Activated CD8-positive, alpha-beta T cell treated with anti-CD3 and anti-CD28 coated beads, Interleukin-2, amount 10 ng/mL, durations not matched to agents 7 days and 5 days (primary cell): ENCODE results near the gene QPCTL. TPM values are rescaled to one million over a fixed set of nuclear protein-coding genes. Genes with fewer than 3 reads are reported as not detected.
A peak's percentile ranks its signal among the peaks of the same experiment; 100 is the strongest.
"Not testable (repeated sequence)": the region's sequence is repeated elsewhere in the genome, so short reads cannot be mapped to it uniquely, and the experiment has no call there.

ENCODE experiments used
- ATAC-seq: fragments of 150-1000 bp; cut with Tn5 transposase; one replicate; pipeline ENCODE4 v1.10.0; 2021; ENCODE audit warnings: moderate library complexity
- CTCF ChIA-PET: fragments of 350-600 bp; sonication (Branson Sonifier 250); formaldehyde crosslinking; loops from one replicate; lab custom pipeline; 2021; ENCODE audit warnings: antibody characterized with exemption; lab: Charles Lee
- POLR2A ChIA-PET: fragments of 350-600 bp; sonication (Branson Sonifier 250); formaldehyde crosslinking; loops from one replicate; lab custom pipeline; 2021; ENCODE audit warnings: antibody characterized with exemption; lab: Charles Lee
- DNase-seq: peaks from one replicate; pipeline ENCODE4 v3.0.0-alpha.2; 2020
- H3K27ac Mint-ChIP-seq: one replicate; pipeline ENCODE4 v1.8.0; 2021; ENCODE audit warnings: mild to moderate bottlenecking, mixed read lengths
- H3K27me3 Mint-ChIP-seq: one replicate; pipeline ENCODE4 v1.8.0; 2021; ENCODE audit warnings: low read depth, mixed read lengths
- H3K36me3 Mint-ChIP-seq: one replicate; pipeline ENCODE4 v1.8.0; 2021; ENCODE audit warnings: low read depth, mixed read lengths
- H3K4me1 Mint-ChIP-seq: one replicate; pipeline ENCODE4 v1.8.0; 2021; ENCODE audit warnings: low read depth, mixed read lengths
- H3K4me3 Mint-ChIP-seq: one replicate; pipeline ENCODE4 v1.8.0; 2021; ENCODE audit warnings: mild to moderate bottlenecking, mixed read lengths
- H3K9me3 Mint-ChIP-seq: one replicate; pipeline ENCODE4 v1.8.0; 2022; ENCODE audit warnings: mixed read lengths; ENCODE audit not compliant: insufficient read depth
- total RNA-seq, 2 experiments: library from RNA; stranded (reverse); gene quantifications; one replicate each; pipeline ENCODE4 v1.2.3, GENCODE V29; 2021

The QPCTL gene
- total RNA-seq, 2 experiments from 2014 or later, result 6.7 to 8.0 TPM

GRCh38 chr19:45720065-45720464, 27.6 kb downstream of the QPCTL start:
- H3K27ac Mint-ChIP-seq, H3K9me3 Mint-ChIP-seq, H3K4me3 Mint-ChIP-seq, DNase-seq, H3K27me3 Mint-ChIP-seq, ATAC-seq: not testable (repeated sequence)
- ChIA-PET CTCF (interaction anchor here (0.8 to 2.1 kb wide), 2 partner anchors 27 to 50 kb away, joined by 5 to 9 read pairs; partner anchors contain the start of genes QPCTL, SIX5 and SNRPD2), POLR2A (interaction anchor here (1.1 kb wide), 1 partner anchor 11 kb away, joined by 3 read pairs; no protein-coding TSS in a partner anchor)
- H3K36me3 Mint-ChIP-seq, result peaks cover 43% of the 10 kb centered on the region
- H3K4me1 Mint-ChIP-seq, result peaks cover 38% of the 10 kb centered on the region

GRCh38 chr19:45728683-45729082, 36.2 kb downstream of the QPCTL start:
- DNase-seq, H3K27ac Mint-ChIP-seq, H3K27me3 Mint-ChIP-seq, ATAC-seq, H3K9me3 Mint-ChIP-seq, POLR2A ChIA-PET, H3K4me3 Mint-ChIP-seq, H3K36me3 Mint-ChIP-seq: not testable (repeated sequence)
- H3K4me1 Mint-ChIP-seq, result peaks cover 29% of the 10 kb centered on the region
- CTCF ChIA-PET, result interaction anchor here (0.7 kb wide), 1 partner anchor 315 kb away, joined by 3 read pairs; no protein-coding TSS in a partner anchor

- Mint-ChIP-seq H3K4me3 (peak overlapping the region; percentile 91), H3K9me3 (no peaks in the 10 kb centered on the region), H3K27ac (peak overlapping the region; percentile 88), H3K36me3 (no peaks in the 10 kb centered on the region), H3K4me1 (peaks cover 26% of the 10 kb centered on the region), H3K27me3 (no peaks in the 10 kb centered on the region)
- ATAC-seq, result no peak
- ChIA-PET POLR2A (interaction anchor here (1.2 to 2.5 kb wide), 3 partner anchors 12 to 62 kb away, joined by 4 to 22 read pairs (median 5); partner anchors contain the start of gene SNRPD2), CTCF (interaction anchor here (1.3 to 2.5 kb wide), 4 partner anchors 12 to 49 kb away, joined by 3 to 25 read pairs (median 14); partner anchors contain the start of genes QPCTL and SNRPD2)
- no peak for DNase-seq
Observed at GRCh38 chr19:45729800-45730290, 37.4 kb downstream of the QPCTL start.

- peak; percentile 97 for DNase-seq
- no peaks in the 10 kb centered on the region for H3K36me3 Mint-ChIP-seq
- H3K27ac Mint-ChIP-seq, result peak within 1 kb of the TSS; percentile 88
- POLR2A ChIA-PET, result interaction anchor here (1.2 to 2.5 kb wide), 5 partner anchors 10 to 61 kb away, joined by 3 to 22 read pairs (median 4); partner anchors contain the start of gene SNRPD2
- no peaks in the 10 kb centered on the region for H3K27me3 Mint-ChIP-seq
- no peaks in the 10 kb centered on the region for H3K9me3 Mint-ChIP-seq
- CTCF ChIA-PET, result interaction anchor here (0.9 to 2.5 kb wide), 8 partner anchors 10 to 86 kb away, joined by 3 to 25 read pairs (median 4); partner anchors contain the start of genes QPCTL and SNRPD2
- peaks cover 26% of the 10 kb centered on the region for H3K4me1 Mint-ChIP-seq
- peak within 1 kb of the TSS; percentile 91 for H3K4me3 Mint-ChIP-seq
- ATAC-seq, result peak; percentile 99
Observed at GRCh38 chr19:45730368-45731288, 38.2 kb downstream of the QPCTL start, which contains the start of gene FBXO46. Gene FBXO46 (minus strand): TSS chr19:45730896. CDS start chr19:45713495, 17,401 bp downstream.

GRCh38 chr19:45733160-45733810, 40.8 kb downstream of the QPCTL start, which contains the start of gene MEIOSIN:
Gene MEIOSIN (plus strand): TSS chr19:45733439. CDS start chr19:45735377, 1,938 bp downstream.
- H3K27ac Mint-ChIP-seq, result no peak within 1 kb of the TSS
- DNase-seq (no peak), ATAC-seq (no peak)
- H3K27me3 Mint-ChIP-seq, result no peaks in the 10 kb centered on the region
- H3K36me3 Mint-ChIP-seq, result no peaks in the 10 kb centered on the region
- no peak within 1 kb of the TSS for H3K4me3 Mint-ChIP-seq
- peaks cover 17% of the 10 kb centered on the region for H3K4me1 Mint-ChIP-seq
- H3K9me3 Mint-ChIP-seq, result no peaks in the 10 kb centered on the region
- POLR2A ChIA-PET, result no interaction called here
- CTCF ChIA-PET, result interaction anchor here (1.4 kb wide), 1 partner anchor 40 kb away, joined by 5 read pairs; no protein-coding TSS in a partner anchor

GRCh38 chr19:45739498-45740439, 47.3 kb downstream of the QPCTL start:
- H3K27me3 Mint-ChIP-seq, result peaks cover 4% of the 10 kb centered on the region
- ChIA-PET CTCF (interaction anchor here (0.7 to 1.3 kb wide), 3 partner anchors 9 to 59 kb away, joined by 3 read pairs; partner anchors contain the start of genes FBXO46 and SIX5), POLR2A (no interaction called here)
- DNase-seq (no peak), ATAC-seq (no peak)
- H3K4me1 Mint-ChIP-seq, result no peaks in the 10 kb centered on the region
- no peaks in the 10 kb centered on the region for H3K36me3 Mint-ChIP-seq
- no peak overlapping the region for H3K4me3 Mint-ChIP-seq
- no peaks in the 10 kb centered on the region for H3K9me3 Mint-ChIP-seq
- no peak overlapping the region for H3K27ac Mint-ChIP-seq

GRCh38 chr19:45742969-45743368, 50.5 kb downstream of the QPCTL start:
- Mint-ChIP-seq H3K9me3 (no peaks in the 10 kb centered on the region), H3K27me3 (peaks cover 19% of the 10 kb centered on the region), H3K4me1 (no peaks in the 10 kb centered on the region), H3K36me3 (no peaks in the 10 kb centered on the region), H3K4me3 (no peak overlapping the region), H3K27ac (no peak overlapping the region)
- ATAC-seq, result no peak
- no peak for DNase-seq
- POLR2A ChIA-PET, result no interaction called here
- CTCF ChIA-PET, result interaction anchor here (1.5 kb wide), 1 partner anchor 27 kb away, joined by 4 read pairs; no protein-coding TSS in a partner anchor

GRCh38 chr19:45745606-45746005, 53.1 kb downstream of the QPCTL start:
- ATAC-seq, result no peak
- peaks cover 19% of the 10 kb centered on the region for H3K27me3 Mint-ChIP-seq
- no peak overlapping the region for H3K27ac Mint-ChIP-seq
- DNase-seq, result no peak
- no peaks in the 10 kb centered on the region for H3K4me1 Mint-ChIP-seq
- ChIA-PET CTCF (no interaction called here), POLR2A (no interaction called here)
- H3K9me3 Mint-ChIP-seq, result no peaks in the 10 kb centered on the region
- no peak overlapping the region for H3K4me3 Mint-ChIP-seq
- no peaks in the 10 kb centered on the region for H3K36me3 Mint-ChIP-seq

- Mint-ChIP-seq H3K4me3 (no peak overlapping the region), H3K27ac (no peak overlapping the region), H3K9me3 (no peaks in the 10 kb centered on the region), H3K36me3 (no peaks in the 10 kb centered on the region), H3K4me1 (no peaks in the 10 kb centered on the region), H3K27me3 (peaks cover 19% of the 10 kb centered on the region)
- ChIA-PET POLR2A (no interaction called here), CTCF (no interaction called here)
- no peak for ATAC-seq
- DNase-seq, result no peak
Observed at GRCh38 chr19:45746866-45747265, 54.4 kb downstream of the QPCTL start.

- no peak overlapping the region for H3K27ac Mint-ChIP-seq
- POLR2A ChIA-PET, result no interaction called here
- peaks cover 17% of the 10 kb centered on the region for H3K27me3 Mint-ChIP-seq
- CTCF ChIA-PET, result no interaction called here
- H3K4me1 Mint-ChIP-seq, result no peaks in the 10 kb centered on the region
- ATAC-seq, result no peak
- no peak for DNase-seq
- no peaks in the 10 kb centered on the region for H3K36me3 Mint-ChIP-seq
- H3K9me3 Mint-ChIP-seq, result no peaks in the 10 kb centered on the region
- no peak overlapping the region for H3K4me3 Mint-ChIP-seq
Observed at GRCh38 chr19:45747513-45747912, 55.0 kb downstream of the QPCTL start.
